ENCODE results near the gene BCAP31.
"Not testable (repeated sequence)": the region's sequence is repeated elsewhere in the genome, so short reads cannot be mapped to it uniquely, and the experiment has no call there.

GRCh38 chrX:153742796-153743467 lies 18.7 kb upstream of the BCAP31 start:
- not testable (repeated sequence) for TF ChIP-seq YY1 (IDR thresholded peaks at IDR 0.05; ENCODE audit: insufficient read depth, insufficient read length); ZNF274 (IDR thresholded peaks at IDR 0.05; ENCODE audit: low read depth, low read length); SUZ12 (IDR thresholded peaks at IDR 0.05; ENCODE audit: extremely low read depth, insufficient read depth, insufficient read length)
